Psoas muscle (tissue), 8 donors: ENCODE data around the gene HOXC12. TPM values are rescaled to one million over a fixed set of nuclear protein-coding genes. Genes with fewer than 3 reads are reported as not detected.

Experiments used
- ATAC-seq, 4 donors: fragments of 200-7000 bp; cut with Tn5 transposase; one replicate each; pipeline ENCODE4 v1.9.1; 2020; ENCODE audit warnings: moderate library complexity in 3 of 4, mild to moderate bottlenecking in 2 of 4
- DNase-seq, 2 donors: peaks; one replicate each; pipeline ENCODE4 v3.0.0-alpha.2; 2020
- H3K27ac ChIP-seq: fragments of 200-600 bp; one replicate; pipeline ENCODE4 v1.8.0; 2022
- H3K27me3 ChIP-seq, 3 donors: fragments of 200-600 bp in 1 of 3; one replicate each; pipeline versions ENCODE4 v1.6.1 to v1.8.0; 2013 to 2022; ENCODE audit warnings: low read length in 2 of 3, mild to moderate bottlenecking in 2 of 3, moderate library complexity in 1 of 3; ENCODE audit not compliant: insufficient read depth in 3 of 3
- H3K36me3 ChIP-seq, 2 donors: fragments of 200-600 bp in 1 of 2; one replicate each; pipeline versions ENCODE4 v1.6.1 to v1.8.0; 2013 to 2022; ENCODE audit warnings: low read depth in 1 of 2, mild to moderate bottlenecking in 1 of 2, moderate library complexity in 1 of 2; ENCODE audit not compliant: insufficient read depth in 1 of 2
- H3K4me1 ChIP-seq: fragments of 200-600 bp; one replicate; pipeline ENCODE4 v1.8.0; 2022
- H3K4me3 ChIP-seq: fragments of 200-600 bp; one replicate; pipeline ENCODE4 v1.8.0; 2022; ENCODE audit warnings: mild to moderate bottlenecking
- H3K9me3 ChIP-seq: fragments of 200-600 bp; one replicate; pipeline ENCODE4 v1.8.0; 2022
- CTCF ChIP-seq: fragments of 200-600 bp; IDR thresholded peaks from one replicate; pipeline ENCODE4 v1.8.0; 2022; ENCODE audit warnings: antibody characterized with exemption
- WGBS, 3 donors: extraction: QIAGEN DNeasy Blood & Tissue Kit; methylation state at CpG; one replicate each; pipeline versions ENCODE4 v1.1.6 to v1.1.7; 2013; 5-methylcytosine and 5-hydroxymethylcytosine counted together
- intact Hi-C, 2 donors: fragments of 100-400 bp; cut with DNase I; formaldehyde crosslinking; loops; one replicate each; pipeline versions ENCODE4 v1.11.0 to v1.14.2; 2022
- polyA plus RNA-seq, 3 donors: library from polyadenylated mRNA; stranded (reverse); fragments of 200-250 nt; gene quantifications; one replicate each; pipeline ENCODE4 v1.2.3, GENCODE V29; 2013
- total RNA-seq, 4 donors: library from RNA; stranded (reverse); fragmentation: NEBNext Ultra II Directional in 2 of 4; extraction: Animal tissue kit (Norgen Biotek cat#: 25700) in 2 of 4; gene quantifications; one replicate each; pipeline versions ENCODE4 v1.2.1 to v1.2.4, GENCODE V29; 2021 to 2023
- donor health status: healthy with polysubstance abuse.
- donor health status: DM: no; HTN: no; CAD: no; lungs with moderate emphysema.
- donor health status: Bipolar disorder and iron deficiency.
- donor health status: healthy.
- donor health status: DM: yes; HTN: yes; CAD: no.
- donor health status: DM: no; HTN: no; CAD: no.
- donor health status: DM: no; HTN: no; CAD: no.
- donor health status: DM: yes; HTN: yes; CAD: no.

Gene HOXC12
- total and polyA plus RNA-seq, 7 donors = under 0.01 to 0.01 TPM; not detected in 5

GRCh38 chr12:53927220-53928029, 27.3 kb upstream of the HOXC12 start:
- H3K36me3 ChIP-seq = no peaks in the 10 kb centered on the region
- WGBS, 3 donors = 34 to 50% (median 43%) methylated on average over 44 to 45 of the region's 45 CpGs
- TF ChIP-seq CTCF = no peak
- H3K27ac ChIP-seq = no peak overlapping the region
- H3K4me3 ChIP-seq = no peak overlapping the region
- intact Hi-C loops = loop anchor here in 1 of 2 donors (1.0 kb wide), 1 partner anchor 9 kb away; no protein-coding TSS in a partner anchor
- no peaks in the 10 kb centered on the region for H3K9me3 ChIP-seq
- ATAC-seq (no peak), DNase-seq (peak in 1 of 2 donors; percentile 46)
- H3K27me3 ChIP-seq = peaks cover 6 to 95% (median 29%) of the 10 kb centered on the region in 3 donors
- no peaks in the 10 kb centered on the region for H3K4me1 ChIP-seq

GRCh38 chr12:53928054-53928835, 26.5 kb upstream of the HOXC12 start:
- intact Hi-C loops = loop anchor here in 1 of 2 donors (1.0 kb wide), 1 partner anchor 10 kb away; no protein-coding TSS in a partner anchor
- no peak for TF ChIP-seq CTCF
- H3K36me3 ChIP-seq = no peaks in the 10 kb centered on the region
- WGBS, 3 donors = 8 to 15% (median 11%) methylated on average over 27 to 31 of the region's 31 CpGs
- H3K4me1 ChIP-seq = no peaks in the 10 kb centered on the region
- peak in 1 of 2 donors; percentile 40 for DNase-seq
- no peaks in the 10 kb centered on the region for H3K9me3 ChIP-seq
- no peak overlapping the region for H3K4me3 ChIP-seq
- H3K27me3 ChIP-seq = peaks cover 8 to 95% (median 29%) of the 10 kb centered on the region in 3 donors
- no peak overlapping the region for H3K27ac ChIP-seq
- ATAC-seq = no peak

DNA sequence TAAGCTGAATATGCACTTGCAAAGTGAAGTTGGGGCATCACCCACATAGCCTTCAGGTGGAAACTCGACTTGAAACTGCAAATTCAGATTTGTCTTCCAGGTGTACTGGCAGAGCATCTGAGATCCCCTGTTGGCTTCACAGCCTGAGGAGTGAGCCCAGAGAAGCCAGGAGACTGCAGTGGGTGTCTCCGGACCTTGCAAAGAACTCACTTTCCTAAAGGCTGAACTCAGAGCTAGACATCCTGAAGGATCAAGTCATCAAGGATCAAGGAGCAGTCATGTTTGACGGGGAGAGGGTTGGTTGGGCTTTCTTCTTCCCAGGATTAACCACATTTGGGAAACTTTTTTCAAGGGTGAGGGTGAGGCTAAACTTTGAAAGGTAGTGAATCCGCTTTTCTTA, 25.2 kb upstream of the HOXC12 start:
- H3K4me3 ChIP-seq = no peak overlapping the region
- no peak overlapping the region for H3K27ac ChIP-seq
- no peaks in the 10 kb centered on the region for H3K9me3 ChIP-seq
- peaks cover 8 to 95% (median 38%) of the 10 kb centered on the region in 3 donors for H3K27me3 ChIP-seq
- TF ChIP-seq CTCF = no peak
- H3K36me3 ChIP-seq = no peaks in the 10 kb centered on the region
- ATAC-seq (no peak), DNase-seq (no peak)
- H3K4me1 ChIP-seq = no peaks in the 10 kb centered on the region
- WGBS, 3 donors = 29 to 35% (median 32%) methylated on average over 4 of the region's 4 CpGs
- intact Hi-C loops = no loop called here

- no peaks in the 10 kb centered on the region for H3K9me3 ChIP-seq
- no peak for ATAC-seq
- H3K4me3 ChIP-seq = no peak overlapping the region
- no peaks in the 10 kb centered on the region for H3K36me3 ChIP-seq
- no peaks in the 10 kb centered on the region for H3K4me1 ChIP-seq
- H3K27me3 ChIP-seq = peaks cover 8 to 100% (median 47%) of the 10 kb centered on the region in 3 donors
- DNase-seq = no peak
- no peak overlapping the region for H3K27ac ChIP-seq
- 8 to 14% (median 13%) methylated on average over 30 of the region's 30 CpGs for WGBS, 3 donors
- TF ChIP-seq CTCF = no peak
- intact Hi-C loops = no loop called here
Observed at GRCh38 chr12:53930591-53931255, 24.0 kb upstream of the HOXC12 start.
